HG02588 (cell line): Measurements from ENCODE around the gene NFAM1.

Source experiments
- ATAC-seq: cut with Tn5 transposase; IDR thresholded peaks from one replicate; pipeline ENCODE4 v1.9.1; 2021; ENCODE audit warnings: mild to moderate bottlenecking, moderate library complexity; ENCODE audit not compliant: unreplicated experiment

NFAM1 gene

GRCh38 chr22:42432020-42432596 is at the start of gene NFAM1:
TSS of gene NFAM1 (minus strand) at chr22:42432403. CDS start at chr22:42432357, 46 bp downstream.
- ATAC-seq: no peak

DNA sequence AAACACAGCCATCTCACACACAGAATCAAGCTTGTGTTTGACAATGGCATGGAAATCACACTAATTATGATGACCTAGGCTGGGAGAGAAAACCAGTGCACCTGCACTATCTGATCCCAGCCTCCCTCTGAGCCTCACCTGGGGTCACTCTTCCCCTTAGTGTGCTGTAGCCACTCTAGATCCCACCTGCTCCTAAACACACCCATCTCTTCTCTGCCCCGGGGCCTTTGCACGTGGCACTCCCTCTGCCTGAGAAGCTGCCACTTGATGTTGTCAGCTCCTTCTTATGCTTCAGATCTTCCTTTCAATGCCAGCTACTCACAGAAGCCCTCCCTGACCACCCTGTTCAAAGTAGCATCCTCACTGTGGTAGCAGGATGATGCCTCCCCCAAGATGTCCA is 42.9 kb upstream of the NFAM1 start:
- no peak for ATAC-seq

DNA sequence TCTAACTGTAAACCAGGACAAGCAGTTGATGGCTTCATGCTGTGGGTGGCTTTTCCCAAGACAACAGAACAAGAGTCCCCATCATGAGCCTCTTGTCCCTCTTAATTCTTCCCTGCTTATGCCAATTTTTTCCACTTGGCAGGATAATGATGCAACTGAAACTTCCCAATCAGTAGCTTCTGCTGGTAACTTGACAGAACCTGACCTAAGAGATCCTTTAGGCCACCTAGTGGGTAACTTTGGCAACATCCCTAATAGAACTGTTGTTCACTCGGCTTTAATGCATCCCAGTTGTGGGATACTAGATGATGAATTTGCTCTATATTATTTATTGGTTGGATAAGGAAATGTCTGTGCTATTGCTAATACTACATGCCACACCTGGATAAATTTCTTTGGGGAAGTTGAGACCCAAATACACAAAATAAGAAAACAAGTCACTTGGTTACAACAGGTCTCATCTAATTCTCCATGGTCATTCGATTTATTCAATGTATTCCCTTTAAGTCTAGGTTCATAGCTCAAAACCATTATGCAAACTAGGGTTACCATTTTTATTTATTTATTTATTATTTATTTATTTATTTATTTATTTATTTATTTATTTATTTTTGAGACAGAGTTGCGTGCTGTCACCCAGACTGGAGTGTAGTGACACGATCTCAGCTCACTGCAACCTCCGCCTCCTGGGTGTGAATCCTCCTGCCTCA is 41.4 kb upstream of the NFAM1 start:
- ATAC-seq: no peak

DNA sequence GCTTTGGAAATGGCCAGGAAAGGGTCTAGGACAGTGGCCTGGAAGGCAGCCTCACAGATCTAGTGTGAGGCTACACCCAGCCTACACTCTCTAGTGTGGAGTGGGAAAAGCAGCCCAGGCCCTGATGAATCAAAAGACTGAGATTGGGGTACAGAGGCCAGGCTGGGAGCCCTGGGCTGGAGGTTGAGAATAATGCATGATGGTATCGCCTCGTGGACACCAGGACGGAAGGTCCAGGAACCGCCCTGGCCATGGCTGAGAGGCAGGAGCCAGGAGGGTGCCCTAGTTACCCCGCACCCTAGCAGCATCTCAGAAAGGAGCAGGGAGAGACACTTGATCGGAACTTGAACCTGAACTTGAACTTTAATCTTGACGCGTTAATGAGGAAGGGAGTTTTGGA is 40.5 kb upstream of the NFAM1 start:
- no peak for ATAC-seq

DNA sequence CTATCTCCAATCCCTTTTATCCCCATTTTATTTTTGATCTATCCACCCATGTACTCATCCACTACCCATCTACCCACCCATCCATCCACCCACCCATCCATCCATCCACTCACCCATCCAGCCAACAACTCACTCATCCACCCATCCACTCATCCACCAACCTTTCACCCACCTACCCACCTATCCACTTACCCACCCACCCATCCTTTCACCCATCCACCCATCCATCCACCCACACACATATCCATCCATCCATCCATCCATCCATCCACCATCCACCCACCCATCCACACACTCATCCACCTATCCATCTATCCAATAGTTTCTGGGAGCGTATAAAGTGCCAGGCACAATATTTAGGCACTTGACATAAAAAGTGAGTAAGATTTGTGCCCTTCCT is 39.2 kb upstream of the NFAM1 start:
- ATAC-seq: no peak

DNA sequence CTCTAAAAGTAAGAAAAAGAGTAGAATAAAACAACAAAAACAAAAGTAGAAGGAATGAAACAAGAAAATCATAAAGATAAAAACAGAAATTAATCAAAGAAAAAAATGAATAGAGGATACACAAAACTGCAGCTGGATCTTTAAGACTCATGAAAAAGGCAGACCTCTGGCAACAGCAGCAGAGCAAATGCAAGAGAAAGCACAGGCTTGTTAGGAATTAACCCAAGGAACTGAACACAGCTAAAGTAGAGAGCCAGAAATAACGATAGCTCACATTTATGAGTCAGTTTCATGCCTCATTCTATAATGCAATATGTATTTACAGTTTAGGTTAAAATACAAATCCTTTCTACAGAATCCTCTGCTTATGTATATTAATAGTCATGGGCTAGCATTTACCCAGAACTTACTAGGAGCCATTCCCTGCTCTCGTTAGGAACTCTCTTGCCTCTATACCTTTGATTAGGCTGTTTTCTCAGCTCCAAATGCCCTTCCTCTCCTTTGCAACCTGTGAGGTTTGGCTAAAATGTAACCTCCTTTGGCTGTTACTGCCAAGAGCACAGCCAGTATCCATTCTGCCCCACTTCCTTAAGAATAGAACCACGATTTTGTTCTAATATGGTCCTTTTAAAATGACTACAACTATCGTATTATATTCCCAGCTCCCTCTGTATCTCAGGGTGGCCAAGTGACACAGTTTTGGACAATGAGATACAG is 38.3 kb upstream of the NFAM1 start:
- no peak for ATAC-seq

GRCh38 chr22:42468841-42469240 is 36.6 kb upstream of the NFAM1 start:
- no peak for ATAC-seq

- no peak for ATAC-seq
Measured at GRCh38 chr22:42462016-42462415, 29.8 kb upstream of the NFAM1 start.

GRCh38 chr22:42461511-42461910 is 29.3 kb upstream of the NFAM1 start:
- no peak for ATAC-seq

DNA sequence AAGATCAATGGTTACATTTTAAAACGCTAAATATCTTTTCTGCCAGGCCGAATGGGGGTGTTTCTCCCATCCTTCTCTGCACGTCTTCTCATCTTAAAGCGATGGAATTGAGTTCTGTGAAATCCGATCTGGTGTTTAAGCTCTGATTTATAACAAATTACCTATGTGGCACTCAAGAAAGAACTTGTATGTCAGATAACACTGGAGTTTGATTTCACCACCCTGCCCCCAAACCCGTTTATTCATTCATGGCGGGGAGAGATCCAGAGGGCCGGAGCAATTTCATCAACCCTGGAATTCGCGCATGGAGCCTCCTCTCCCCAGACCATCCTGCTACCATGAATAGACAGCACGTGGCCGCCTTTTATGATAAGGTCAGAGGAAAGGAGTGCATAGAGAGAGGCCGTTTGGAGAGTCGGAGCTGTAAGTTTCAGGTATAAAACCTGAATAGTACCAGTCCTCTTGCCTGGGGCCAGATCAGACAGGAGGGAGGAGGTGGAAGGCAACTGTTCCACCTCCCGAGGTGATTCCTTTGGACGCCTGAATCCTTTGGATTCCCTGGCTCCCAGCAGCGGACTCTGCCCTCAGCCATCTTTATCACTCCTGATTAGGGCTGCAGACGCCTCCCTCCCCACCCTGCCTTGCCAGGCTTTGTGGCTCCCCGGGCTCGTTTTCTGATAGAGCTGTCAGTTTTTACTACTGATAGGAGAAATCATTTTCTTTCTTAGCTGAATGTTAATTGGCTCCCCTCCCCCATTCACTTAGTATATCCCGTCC is 27.3 kb upstream of the NFAM1 start:
- ATAC-seq: no peak

GRCh38 chr22:42452916-42453315 is 20.7 kb upstream of the NFAM1 start:
- no peak for ATAC-seq

GRCh38 chr22:42452456-42452855 is 20.3 kb upstream of the NFAM1 start:
- no peak for ATAC-seq

- ATAC-seq: no peak
Measured at GRCh38 chr22:42451499-42452145, 19.4 kb upstream of the NFAM1 start.

DNA sequence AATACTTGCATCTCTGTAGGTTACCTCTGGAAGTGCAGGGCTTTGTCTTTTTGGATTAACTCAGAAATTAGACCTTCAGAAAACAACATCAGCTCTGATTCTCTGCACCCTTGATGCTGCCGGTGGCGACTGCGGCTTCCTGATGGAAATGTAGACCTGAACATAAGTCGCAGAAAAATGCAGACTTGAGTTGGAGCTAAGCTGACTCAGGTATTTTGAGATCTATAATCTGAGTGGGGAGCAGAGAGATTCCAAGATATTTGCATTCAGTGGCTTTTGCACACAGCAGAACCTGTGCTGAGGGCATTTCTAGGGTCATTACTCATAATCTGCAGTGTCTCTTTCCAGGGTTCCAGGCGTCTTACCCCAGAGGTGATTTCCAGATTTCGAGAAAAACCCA is 18.7 kb upstream of the NFAM1 start:
- no peak for ATAC-seq

DNA sequence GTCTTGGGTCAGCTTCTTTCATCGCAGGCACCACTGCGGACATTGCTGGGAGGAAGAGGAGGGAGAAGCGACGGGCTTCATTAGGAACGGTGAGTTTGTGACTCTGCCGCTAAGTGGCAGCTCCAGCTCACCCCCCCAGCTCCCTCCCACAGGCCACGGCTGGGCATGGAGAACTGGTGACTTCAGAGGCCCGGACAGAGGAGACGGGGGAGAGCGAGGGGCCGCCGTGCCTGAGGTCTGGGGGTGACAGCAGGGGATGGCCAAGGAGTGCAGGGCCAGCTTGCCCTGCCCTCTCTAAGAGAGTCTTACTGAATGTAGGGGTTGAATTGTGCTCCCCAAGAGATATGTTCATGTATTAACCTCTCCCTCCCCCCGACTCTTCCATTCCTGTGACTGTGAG is 13.9 kb upstream of the NFAM1 start:
- ATAC-seq: no peak

GRCh38 chr22:42444077-42444904 is 12.1 kb upstream of the NFAM1 start:
- no peak for ATAC-seq

DNA sequence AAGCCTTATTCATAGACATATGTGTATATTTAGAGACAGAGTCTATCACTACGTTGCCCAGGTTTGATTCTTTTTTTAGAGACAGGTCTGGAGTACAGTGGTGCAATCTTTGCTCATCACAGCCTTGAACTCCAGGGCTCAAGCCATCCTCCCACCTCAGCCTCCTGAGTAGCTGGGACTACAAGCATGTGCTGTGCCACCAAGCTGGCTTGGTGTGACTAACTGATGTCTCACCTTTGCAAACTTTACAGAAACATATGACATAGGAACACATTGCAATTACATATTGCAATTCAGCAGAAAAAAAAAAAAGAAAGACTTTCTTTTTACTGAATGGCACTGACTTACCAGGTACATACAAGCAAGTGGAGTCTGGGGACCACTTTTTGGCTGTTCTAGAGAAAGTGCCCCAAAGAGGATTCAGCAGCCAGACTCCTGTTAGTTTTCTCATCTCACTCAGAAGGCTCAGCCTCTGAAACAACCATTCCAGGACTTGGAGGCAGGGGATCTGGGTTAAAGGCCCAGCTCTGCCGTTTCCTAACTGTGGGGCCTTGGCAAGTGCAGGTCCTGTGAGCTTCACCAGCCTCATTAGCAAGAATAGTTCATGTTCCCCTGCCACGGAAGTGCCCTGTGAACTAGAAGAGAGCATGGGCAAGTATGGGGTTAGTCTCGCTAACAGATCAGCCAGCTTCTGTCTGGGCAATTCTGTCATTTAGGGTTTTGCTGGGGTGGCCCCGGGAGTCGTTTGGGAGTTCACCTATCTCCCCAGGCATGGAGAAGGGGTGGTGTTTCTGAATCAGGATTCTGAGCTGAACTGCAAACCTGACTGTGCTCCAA is 11.3 kb upstream of the NFAM1 start:
- ATAC-seq: no peak

GRCh38 chr22:42442748-42443147 is 10.5 kb upstream of the NFAM1 start:
- ATAC-seq: no peak

DNA sequence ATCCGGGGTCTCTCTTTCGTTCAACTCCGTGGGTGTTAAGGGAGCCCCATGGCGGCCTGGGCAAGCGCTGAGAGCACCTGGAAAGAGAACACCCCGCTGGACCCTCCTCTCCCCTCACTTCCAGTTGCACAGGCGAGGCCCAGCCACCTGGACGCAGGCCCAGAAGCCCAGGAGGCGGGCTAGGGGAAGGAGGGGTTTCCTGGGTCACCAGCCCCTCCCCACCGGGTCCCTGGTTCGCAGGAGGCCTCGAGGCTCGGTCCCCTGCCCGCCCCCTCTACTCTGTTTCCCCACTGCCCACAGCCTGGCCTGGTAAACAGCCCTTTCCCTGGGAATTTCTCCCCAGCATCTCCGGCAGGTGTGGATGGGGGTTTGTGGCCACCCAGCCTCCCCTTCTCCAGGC is 8.5 kb upstream of the NFAM1 start:
- ATAC-seq: no peak
